Measurements from ENCODE around the gene CIAO3. TPM values are rescaled to one million over a fixed set of nuclear protein-coding genes. Genes with fewer than 3 reads are reported as not detected.

The CIAO3 gene
- total RNA-seq, 1 donor from 2014 or later, result 37.6 TPM

DNA sequence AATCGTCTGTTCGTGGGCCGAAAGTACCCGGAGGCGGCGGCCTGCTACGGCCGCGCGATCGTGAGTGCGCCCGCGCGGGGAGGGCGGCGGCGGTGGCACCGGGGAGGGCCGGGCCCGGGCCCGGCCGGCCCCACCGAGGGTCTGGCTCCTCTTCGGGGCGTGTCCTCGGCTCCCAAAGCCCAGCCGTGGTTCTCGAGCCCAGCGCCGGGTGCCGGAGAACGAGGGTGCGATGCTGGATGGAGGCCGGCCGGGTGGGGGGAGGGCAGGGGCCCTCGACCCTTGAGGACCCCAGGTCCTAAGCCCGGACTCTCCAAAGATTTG is 60.2 kb downstream of the CIAO3 start:
- intact Hi-C loops (cut with micrococcal nuclease), result loop anchor here (1.0 kb wide), 1 partner anchor 43 kb away; no protein-coding TSS in a partner anchor

DNA sequence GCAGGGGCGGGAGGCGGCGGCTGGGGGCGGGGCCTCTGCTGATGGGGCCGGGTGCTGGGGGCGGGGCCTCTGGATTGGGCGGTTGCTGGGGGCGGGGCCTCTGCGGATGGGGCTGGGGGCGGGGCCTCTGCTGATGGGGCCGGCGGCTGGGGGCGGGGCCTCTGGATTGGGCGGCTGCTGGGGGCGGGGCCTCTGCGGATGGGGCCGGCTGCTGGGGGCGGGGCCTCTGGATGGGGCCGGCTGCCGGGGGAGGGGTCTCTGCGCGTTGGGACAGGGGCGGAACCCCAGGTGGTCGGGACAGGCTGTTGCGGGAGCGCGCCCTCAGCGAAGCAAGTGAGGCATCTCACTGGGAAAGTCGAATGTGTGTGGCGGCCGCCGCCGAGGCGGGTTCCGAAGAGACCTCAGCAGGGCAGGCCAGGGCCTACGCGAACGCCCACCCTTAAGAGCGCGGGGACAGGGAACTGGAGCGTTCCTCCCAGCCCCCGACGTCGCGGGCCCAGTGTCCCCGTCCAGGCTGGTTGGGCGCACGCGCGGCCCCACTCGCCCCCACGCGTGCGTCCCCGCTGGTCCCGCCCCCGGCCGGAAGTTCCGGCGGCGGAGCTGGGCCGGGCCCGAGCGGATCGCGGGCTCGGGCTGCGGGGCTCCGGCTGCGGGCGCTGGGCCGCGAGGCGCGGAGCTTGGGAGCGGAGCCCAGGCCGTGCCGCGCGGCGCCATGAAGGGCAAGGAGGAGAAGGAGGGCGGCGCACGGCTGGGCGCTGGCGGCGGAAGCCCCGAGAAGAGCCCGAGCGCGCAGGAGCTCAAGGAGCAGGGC is 60.8 kb downstream of the CIAO3 start, which contains the start of gene STUB1:
Gene STUB1, plus strand, starts transcription at position 597 of the 811 bp plus-strand sequence. Its CDS starts 116 bp downstream, at position 713.
- intact Hi-C loops (cut with micrococcal nuclease), result loop anchor here (1.0 kb wide), 2 partner anchors 12 to 43 kb away; partner anchors contain the start of gene RHOT2

Other genes with a start within 250 kb of the CIAO3 start
- 87.2 and 89.0 TPM in 2 replicates for gene CAPN15, start 213.3 kb downstream of the CIAO3 start, total RNA-seq
- not detected in 2 replicates for gene PRR35, start 180.6 kb downstream of the CIAO3 start, total RNA-seq
- 1.4 and 1.5 TPM in 2 replicates for gene NHLRC4, start 174.0 kb downstream of the CIAO3 start, total RNA-seq
- 43.3 and 45.7 TPM in 2 replicates for gene PIGQ, start 171.0 kb downstream of the CIAO3 start, total RNA-seq
- gene RAB40C, start 150.9 kb downstream of the CIAO3 start, total RNA-seq, result 13.6 and 16.3 TPM in 2 replicates
- gene WFIKKN1, start 110.0 kb downstream of the CIAO3 start, total RNA-seq, result 0.75 and 0.77 TPM in 2 replicates
- gene METTL26, start 104.7 kb downstream of the CIAO3 start, total RNA-seq, result 91.0 and 91.4 TPM in 2 replicates
- gene MCRIP2, start 99.2 kb downstream of the CIAO3 start, total RNA-seq, result 24.5 and 32.0 TPM in 2 replicates
- gene WDR90, start 91.6 kb downstream of the CIAO3 start, total RNA-seq, result 85.1 and 86.7 TPM in 2 replicates
- gene RHOT2, start 72.9 kb downstream of the CIAO3 start, total RNA-seq, result 130 and 137 TPM in 2 replicates
- 0.91 and 1.4 TPM in 2 replicates for gene RHBDL1, start 65.3 kb downstream of the CIAO3 start, total RNA-seq
- 67.9 and 71.2 TPM in 2 replicates for gene STUB1, start 60.6 kb downstream of the CIAO3 start, total RNA-seq
- 37.2 and 41.3 TPM in 2 replicates for gene JMJD8, start 56.7 kb downstream of the CIAO3 start, total RNA-seq
- 17.1 and 18.7 TPM in 2 replicates for gene WDR24, start 50.6 kb downstream of the CIAO3 start, total RNA-seq
- 12.0 TPM in 2 replicates for gene FBXL16, start 35.2 kb downstream of the CIAO3 start, total RNA-seq
- 10.3 and 10.8 TPM in 2 replicates for gene METRN, start 25.9 kb downstream of the CIAO3 start, total RNA-seq
- gene ANTKMT, start 19.9 kb downstream of the CIAO3 start, total RNA-seq, result 25.9 and 26.1 TPM in 2 replicates
- 4.3 and 5.4 TPM in 2 replicates for gene CCDC78, start 14.6 kb downstream of the CIAO3 start, total RNA-seq
- gene HAGHL, start 13.9 kb downstream of the CIAO3 start, total RNA-seq, result 5.9 and 8.5 TPM in 2 replicates
- gene MSLN, start 19.7 kb upstream of the CIAO3 start, total RNA-seq, result 0.18 TPM in 1 of 2 replicates, not detected in the other
- gene RPUSD1, start 47.4 kb upstream of the CIAO3 start, total RNA-seq, result 34.8 TPM in 2 replicates
- gene CHTF18, start 47.6 kb upstream of the CIAO3 start, total RNA-seq, result 97.4 and 101 TPM in 2 replicates
- not detected in 2 replicates for gene GNG13, start 59.7 kb upstream of the CIAO3 start, total RNA-seq
- 19.4 and 21.9 TPM in 2 replicates for gene LMF1, start 230.0 kb upstream of the CIAO3 start, total RNA-seq
- 0.11 TPM in 1 of 2 replicates, not detected in the other for gene SOX8, start 240.8 kb upstream of the CIAO3 start, total RNA-seq